HG03439 (cell line): ENCODE data around the gene ACAP2.
"Not testable (repeated sequence)": the region's sequence is repeated elsewhere in the genome, so short reads cannot be mapped to it uniquely, and the experiment has no call there.

ENCODE experiments used
- ATAC-seq: cut with Tn5 transposase; IDR thresholded peaks from one replicate; pipeline ENCODE4 v1.9.1; 2021; ENCODE audit warnings: mild to moderate bottlenecking, moderate library complexity; ENCODE audit not compliant: unreplicated experiment

The ACAP2 gene

GRCh38 chr3:195394024-195394423, 48.8 kb downstream of the ACAP2 start:
- peak; percentile 61 for ATAC-seq

GRCh38 chr3:195388380-195388779, 54.4 kb downstream of the ACAP2 start:
- no peak for ATAC-seq

GRCh38 chr3:195386739-195387138, 56.1 kb downstream of the ACAP2 start:
- ATAC-seq = no peak

DNA sequence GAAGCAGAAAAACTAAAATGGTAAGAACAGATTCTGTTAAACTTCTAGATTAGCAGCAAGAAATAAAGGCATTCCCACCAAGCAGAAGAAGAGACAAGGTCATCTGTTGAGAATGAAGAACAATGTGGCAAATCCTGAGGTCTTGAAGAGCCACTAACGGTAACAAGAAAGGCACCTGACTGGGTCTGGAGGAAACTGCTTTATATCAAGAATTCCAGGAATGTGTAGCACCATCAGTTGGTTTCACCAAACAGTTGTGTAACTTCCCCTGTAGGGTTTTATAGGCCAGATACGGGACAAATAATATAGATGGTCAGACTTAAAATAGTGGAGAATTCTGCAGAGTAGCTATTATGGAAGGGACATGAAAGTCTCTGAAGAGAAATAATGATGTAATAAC, 57.3 kb downstream of the ACAP2 start:
- no peak for ATAC-seq

DNA sequence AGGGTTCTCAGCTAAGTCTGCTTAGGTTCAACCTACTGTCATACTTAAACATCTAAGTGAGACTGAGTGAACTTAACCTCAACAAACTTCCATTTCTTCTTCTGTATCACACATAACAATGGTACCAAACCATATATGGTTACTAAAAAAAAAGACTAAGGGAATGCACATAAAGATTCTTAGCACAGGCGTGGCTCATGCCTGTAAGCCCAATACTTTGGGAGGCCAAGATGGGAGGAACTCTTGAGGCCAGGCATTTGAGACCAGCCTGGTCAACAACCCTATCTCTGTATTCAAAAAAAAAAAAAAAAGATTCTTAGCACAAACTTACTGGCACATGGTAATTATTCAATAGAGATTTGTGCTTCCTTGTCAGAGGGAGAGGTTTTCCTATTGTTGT, 57.9 kb downstream of the ACAP2 start:
- ATAC-seq = no peak

DNA sequence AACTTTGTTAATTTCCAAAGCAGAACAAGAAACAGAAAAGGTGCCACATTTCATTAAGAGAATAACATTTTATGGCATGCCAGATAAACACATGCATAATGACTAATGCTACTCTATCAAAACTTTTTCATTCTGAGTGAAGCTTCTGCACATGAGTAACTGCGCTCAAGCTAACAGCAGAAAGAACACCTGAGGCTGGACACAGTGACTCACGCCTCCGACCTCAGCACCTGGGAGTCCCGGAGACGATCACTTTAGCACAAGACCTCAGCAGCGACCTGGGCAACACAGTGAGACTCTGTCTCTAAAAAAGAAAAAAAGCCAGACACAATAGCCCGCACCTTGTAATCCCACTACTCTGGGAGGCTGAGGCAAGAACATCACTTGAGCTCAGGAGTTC, 70.6 kb downstream of the ACAP2 start:
- ATAC-seq = no peak

- no peak for ATAC-seq
Measured at GRCh38 chr3:195366200-195366925, 76.5 kb downstream of the ACAP2 start.

GRCh38 chr3:195365371-195365770, 77.4 kb downstream of the ACAP2 start:
- ATAC-seq = no peak

- not testable (repeated sequence) for ATAC-seq
Measured at GRCh38 chr3:195357797-195358196, 85.0 kb downstream of the ACAP2 start.

DNA sequence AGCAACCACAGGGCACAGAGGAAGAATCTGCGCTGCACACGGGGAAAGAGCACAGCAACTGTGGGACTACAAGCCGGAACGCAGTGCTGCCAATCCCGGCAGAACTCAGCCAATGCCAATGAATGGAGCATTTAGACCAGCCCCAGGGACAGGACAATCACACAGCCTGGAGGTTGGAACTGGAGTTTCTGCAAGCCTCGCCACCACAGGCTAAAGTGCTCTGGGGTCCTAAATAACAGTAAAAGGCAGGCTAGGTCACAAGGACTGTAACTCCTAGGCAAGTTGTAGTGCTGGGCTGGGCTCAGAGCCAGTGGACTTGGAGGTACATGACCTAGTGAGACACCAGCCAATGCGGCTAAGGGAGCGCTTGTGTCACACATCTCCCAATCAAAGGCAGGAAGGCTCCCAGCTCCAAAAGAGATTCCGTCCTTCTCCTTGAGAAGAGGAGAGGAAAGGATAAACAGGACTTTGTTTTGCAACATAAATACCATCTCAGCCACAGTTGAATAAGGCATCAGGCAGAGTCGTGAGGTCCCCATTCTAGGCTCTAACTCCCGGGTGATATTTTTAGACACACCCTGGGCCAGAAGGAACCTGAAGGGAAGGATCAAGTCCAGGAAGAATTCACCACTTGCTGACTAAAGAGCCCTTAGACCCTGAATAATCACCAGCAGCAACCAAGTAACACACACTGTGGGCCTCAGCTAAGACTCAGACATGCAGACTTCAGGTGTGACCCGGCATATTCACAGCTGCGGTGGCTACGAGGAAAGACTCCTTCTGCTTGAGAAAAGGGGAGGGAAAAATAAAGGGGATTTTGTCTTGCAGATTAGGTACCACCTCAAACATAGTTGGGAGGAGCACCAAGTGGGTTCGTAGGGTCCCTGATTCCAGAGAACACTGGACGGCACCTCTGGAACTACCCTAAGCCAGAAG, 86.4 kb downstream of the ACAP2 start:
- no peak for ATAC-seq

DNA sequence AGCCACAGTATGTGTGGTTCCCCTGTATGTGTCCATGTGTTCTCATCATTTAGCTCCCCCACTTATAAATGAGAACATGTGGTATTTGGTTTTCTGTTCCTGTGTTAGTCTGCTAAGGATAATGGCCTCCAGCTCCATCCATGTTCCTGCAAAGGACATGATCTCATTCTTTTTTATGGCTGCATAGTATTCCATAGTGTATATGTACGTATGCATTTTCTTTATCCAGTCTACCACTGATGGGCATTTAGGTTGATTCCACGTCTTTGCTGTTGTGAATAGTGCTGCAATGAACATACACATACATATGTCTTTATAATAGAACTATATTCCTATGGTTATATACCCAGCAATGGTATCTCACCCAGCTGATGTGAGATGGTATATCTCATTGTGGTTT, 88.8 kb downstream of the ACAP2 start:
- ATAC-seq = not testable (repeated sequence)

- no peak for ATAC-seq
Measured at GRCh38 chr3:195352895-195353488, 89.8 kb downstream of the ACAP2 start.

GRCh38 chr3:195348426-195349115, 94.2 kb downstream of the ACAP2 start:
- ATAC-seq = no peak

GRCh38 chr3:195337747-195338146, 105.1 kb downstream of the ACAP2 start:
- ATAC-seq = no peak

DNA sequence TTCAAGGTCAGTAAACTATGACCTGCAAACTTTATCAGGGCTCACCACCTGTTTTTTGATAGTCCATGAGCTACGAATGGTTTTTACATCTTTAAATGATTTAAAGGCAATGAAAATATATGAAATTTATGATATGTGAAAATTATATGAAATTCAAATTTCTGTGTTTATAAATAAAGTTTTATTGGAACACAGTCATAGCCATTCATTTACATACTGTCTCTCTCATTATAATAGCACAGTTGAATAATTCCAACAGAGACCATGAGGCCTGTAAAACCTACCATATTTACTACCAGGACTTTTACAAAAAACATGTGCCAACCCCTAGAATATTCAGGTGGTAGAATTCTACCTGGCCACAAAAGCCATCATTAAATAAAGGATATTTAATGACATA, 107.9 kb downstream of the ACAP2 start:
- ATAC-seq = no peak

- ATAC-seq = no peak
Measured at GRCh38 chr3:195319060-195319459, 123.8 kb downstream of the ACAP2 start.

GRCh38 chr3:195312714-195313113, 130.1 kb downstream of the ACAP2 start:
- no peak for ATAC-seq

- ATAC-seq = no peak
Measured at GRCh38 chr3:195307711-195308110, 135.1 kb downstream of the ACAP2 start.

- ATAC-seq = no peak
Measured at GRCh38 chr3:195306369-195306768, 136.5 kb downstream of the ACAP2 start.

DNA sequence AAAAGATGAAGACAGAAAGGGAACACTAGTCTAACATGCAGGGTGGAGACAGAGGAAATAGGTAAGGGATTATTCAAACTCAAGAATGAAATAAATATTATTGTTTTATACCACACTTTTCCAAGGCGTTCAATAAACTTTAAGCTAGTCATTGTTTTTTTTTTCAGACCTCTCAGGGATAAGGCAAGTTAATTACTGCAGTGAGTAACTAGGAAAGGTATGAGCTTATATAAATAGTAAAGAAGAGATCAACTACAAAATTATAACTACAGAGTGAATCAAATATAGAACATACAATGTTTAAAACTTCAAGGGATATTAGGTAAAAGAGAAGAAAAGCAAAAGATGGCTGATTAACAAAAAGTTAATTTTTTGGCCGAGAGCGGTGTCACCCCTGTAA, 140.4 kb downstream of the ACAP2 start:
- ATAC-seq = no peak

GRCh38 chr3:195297446-195297845, 145.4 kb downstream of the ACAP2 start:
- no peak for ATAC-seq
